HFFc6 (cell line): Measurements from ENCODE around the gene ITSN2. TPM values are rescaled to one million over a fixed set of nuclear protein-coding genes. Genes with fewer than 3 reads are reported as not detected.
"Not testable (repeated sequence)": the region's sequence is repeated elsewhere in the genome, so short reads cannot be mapped to it uniquely, and the experiment has no call there.

ENCODE experiments used
- DNase-seq: peaks from one replicate; pipeline ENCODE4 v3.0.0-alpha.2; 2018
- H3K27ac Mint-ChIP-seq: 2 replicates; pipeline ENCODE4 v1.8.0; 2020; ENCODE audit warnings: mild to moderate bottlenecking, mixed read lengths
- H3K27me3 Mint-ChIP-seq: 2 replicates; pipeline ENCODE4 v1.8.0; 2021; ENCODE audit warnings: mild to moderate bottlenecking, moderate library complexity, mixed read lengths; ENCODE audit not compliant: insufficient read depth
- H3K36me3 Mint-ChIP-seq: 2 replicates; pipeline ENCODE4 v1.8.0; 2021; ENCODE audit warnings: low read depth, mixed read lengths
- H3K4me1 Mint-ChIP-seq: 2 replicates; pipeline ENCODE4 v1.8.0; 2020; ENCODE audit warnings: low read depth, mixed read lengths
- H3K4me3 Mint-ChIP-seq: 2 replicates; pipeline ENCODE4 v1.8.0; 2020; ENCODE audit warnings: mild to moderate bottlenecking, moderate library complexity, mixed read lengths
- H3K9me3 Mint-ChIP-seq: 2 replicates; pipeline ENCODE4 v1.8.0; 2020; ENCODE audit warnings: mild to moderate bottlenecking, mixed read lengths
- total RNA-seq, 6 experiments: library from RNA; stranded (reverse); fragmentation: NEBNext Ultra II Directional; extraction: Animal tissue kit (Norgen Biotek cat#: 25700); gene quantifications; 2 replicates in 1 of 6; 3 replicates in 5 of 6; pipeline ENCODE4 v1.2.3, GENCODE V29; 2021
- TF ChIP-seq, protein P1 (sequence below): fragments of 200-600 bp; sonication (generic); IDR thresholded peaks from 2 replicates; pipeline ENCODE4 v1.5.0; 2021; ENCODE audit warnings: antibody characterized with exemption, mild to moderate bottlenecking

Gene ITSN2
- total RNA-seq, 6 experiments from 2014 or later = 26.2 to 32.3 (median 29.5) TPM

DNA sequence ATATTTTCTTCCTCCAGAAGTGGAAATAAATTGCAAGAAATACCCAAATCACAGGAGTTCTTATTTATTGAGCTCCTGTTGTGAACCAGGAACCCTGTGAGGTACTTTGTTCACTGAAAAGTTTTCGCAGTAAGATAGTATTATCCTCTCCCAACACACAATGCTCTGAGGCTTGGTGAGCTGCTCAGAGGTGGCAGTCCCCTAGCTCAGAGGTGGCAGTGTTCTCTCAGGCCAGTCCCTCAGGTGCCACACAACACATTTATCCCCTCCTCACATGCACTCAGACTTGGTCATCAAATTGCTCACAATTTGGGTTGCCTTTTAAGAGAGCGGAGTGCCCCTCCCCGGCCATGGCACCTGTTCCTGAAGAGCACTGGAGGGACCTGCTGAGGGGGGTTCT is 159.5 kb downstream of the ITSN2 start:
- H3K9me3 Mint-ChIP-seq = peaks cover 6% of the 10 kb centered on the region; the same call in 1 of the 2 replicates
- H3K27me3 Mint-ChIP-seq = peaks cover 6% of the 10 kb centered on the region
- TF ChIP-seq, protein P1, sequence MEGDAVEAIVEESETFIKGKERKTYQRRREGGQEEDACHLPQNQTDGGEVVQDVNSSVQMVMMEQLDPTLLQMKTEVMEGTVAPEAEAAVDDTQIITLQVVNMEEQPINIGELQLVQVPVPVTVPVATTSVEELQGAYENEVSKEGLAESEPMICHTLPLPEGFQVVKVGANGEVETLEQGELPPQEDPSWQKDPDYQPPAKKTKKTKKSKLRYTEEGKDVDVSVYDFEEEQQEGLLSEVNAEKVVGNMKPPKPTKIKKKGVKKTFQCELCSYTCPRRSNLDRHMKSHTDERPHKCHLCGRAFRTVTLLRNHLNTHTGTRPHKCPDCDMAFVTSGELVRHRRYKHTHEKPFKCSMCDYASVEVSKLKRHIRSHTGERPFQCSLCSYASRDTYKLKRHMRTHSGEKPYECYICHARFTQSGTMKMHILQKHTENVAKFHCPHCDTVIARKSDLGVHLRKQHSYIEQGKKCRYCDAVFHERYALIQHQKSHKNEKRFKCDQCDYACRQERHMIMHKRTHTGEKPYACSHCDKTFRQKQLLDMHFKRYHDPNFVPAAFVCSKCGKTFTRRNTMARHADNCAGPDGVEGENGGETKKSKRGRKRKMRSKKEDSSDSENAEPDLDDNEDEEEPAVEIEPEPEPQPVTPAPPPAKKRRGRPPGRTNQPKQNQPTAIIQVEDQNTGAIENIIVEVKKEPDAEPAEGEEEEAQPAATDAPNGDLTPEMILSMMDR = no peak
- no peaks in the 10 kb centered on the region for H3K4me1 Mint-ChIP-seq
- no peak for DNase-seq
- H3K27ac Mint-ChIP-seq = no peak overlapping the region
- H3K36me3 Mint-ChIP-seq = no peaks in the 10 kb centered on the region; the same call in 1 of the 2 replicates
- H3K4me3 Mint-ChIP-seq = no peak overlapping the region

DNA sequence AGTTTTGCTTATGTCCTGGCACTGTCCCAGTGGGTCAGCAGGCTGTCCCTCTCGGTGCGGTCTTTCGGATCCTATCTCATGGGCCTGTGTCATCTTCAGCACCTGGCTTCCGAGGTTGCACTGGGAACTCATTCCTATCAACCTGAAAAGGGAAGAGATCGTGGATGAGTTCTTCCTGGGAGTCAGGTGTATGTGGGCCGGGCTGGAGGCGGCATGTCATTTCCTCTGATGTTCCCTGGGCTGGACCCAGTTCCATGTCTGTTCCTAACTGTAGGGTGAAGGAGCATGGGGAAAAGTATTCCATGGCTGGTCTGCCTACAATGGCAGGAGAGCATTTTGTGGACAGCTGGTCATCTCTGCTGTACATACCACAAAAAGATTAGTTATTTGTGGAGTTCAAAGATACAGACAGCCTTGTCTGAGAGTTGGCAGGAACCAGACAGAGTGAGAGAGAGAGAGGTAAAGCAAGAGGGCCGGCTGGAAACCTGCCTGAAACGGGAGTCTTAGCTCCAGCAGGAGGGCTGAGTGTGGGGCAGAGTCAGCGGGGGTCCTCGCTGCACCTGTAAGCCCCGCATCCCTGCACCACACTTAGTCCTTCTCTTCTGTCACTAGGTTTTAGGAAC is 160.3 kb downstream of the ITSN2 start:
- Mint-ChIP-seq H3K27ac (no peak overlapping the region), H3K36me3 (no peaks in the 10 kb centered on the region; the same call in 1 of the 2 replicates), H3K27me3 (peaks cover 6% of the 10 kb centered on the region)

DNA sequence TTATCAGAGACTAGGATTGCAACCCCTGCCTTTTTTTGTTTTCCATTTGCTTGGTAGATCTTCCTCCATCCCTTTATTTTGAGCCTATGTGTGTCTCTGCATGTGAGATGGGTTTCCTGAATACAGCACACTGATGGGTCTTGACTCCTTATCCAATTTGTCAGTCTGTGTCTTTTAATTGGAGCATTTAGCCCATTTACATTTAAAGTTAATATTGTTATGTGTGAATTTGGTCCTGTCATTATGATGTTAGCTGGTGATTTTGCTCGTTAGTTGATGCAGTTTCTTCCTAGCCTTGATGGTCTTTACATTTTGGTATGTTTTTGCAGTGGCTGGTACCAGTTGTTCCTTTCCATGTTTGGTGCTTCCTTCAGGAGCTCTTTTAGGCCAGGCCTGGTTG is 163.1 kb downstream of the ITSN2 start:
- H3K4me1 Mint-ChIP-seq, DNase-seq, H3K9me3 Mint-ChIP-seq, H3K27me3 Mint-ChIP-seq, H3K36me3 Mint-ChIP-seq, H3K27ac Mint-ChIP-seq, H3K4me3 Mint-ChIP-seq: not testable (repeated sequence)

More for the DNA sequence above, 160.3 kb downstream of the ITSN2 start:
- no peak for DNase-seq
- Mint-ChIP-seq H3K4me3 (no peak overlapping the region), H3K4me1 (no peaks in the 10 kb centered on the region), H3K9me3 (peaks cover 6% of the 10 kb centered on the region; the same call in 1 of the 2 replicates)
- TF ChIP-seq, protein P1 = no peak

DNA sequence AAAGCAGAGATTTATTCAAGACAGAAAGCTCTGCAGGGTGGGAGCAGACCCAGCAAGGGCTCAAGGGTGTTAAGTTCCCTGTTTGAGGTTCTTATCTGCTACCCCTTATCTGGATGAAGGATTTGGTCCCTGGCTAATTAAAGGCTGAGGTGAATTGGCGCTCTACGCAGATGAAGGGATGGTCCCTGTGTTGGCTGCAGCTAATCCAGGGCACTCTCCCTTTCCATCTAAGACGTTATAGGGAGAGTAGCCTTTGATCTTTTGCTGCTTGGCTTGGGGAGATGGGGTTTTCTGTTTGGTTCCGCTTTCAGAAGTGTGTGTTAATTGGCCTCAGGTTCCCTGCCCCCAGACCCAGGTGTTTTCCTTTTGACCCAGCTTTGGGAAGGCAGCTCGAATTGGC is 168.5 kb downstream of the ITSN2 start:
- Mint-ChIP-seq H3K4me1 (no peaks in the 10 kb centered on the region; the same call in 1 of the 2 replicates), H3K27ac (no peak overlapping the region), H3K4me3 (no peak overlapping the region), H3K36me3 (no peaks in the 10 kb centered on the region; the same call in 1 of the 2 replicates), H3K27me3 (peaks cover 12% of the 10 kb centered on the region), H3K9me3 (peaks cover 4% of the 10 kb centered on the region; the same call in 1 of the 2 replicates)
- TF ChIP-seq, protein P1 = no peak
- no peak for DNase-seq

DNA sequence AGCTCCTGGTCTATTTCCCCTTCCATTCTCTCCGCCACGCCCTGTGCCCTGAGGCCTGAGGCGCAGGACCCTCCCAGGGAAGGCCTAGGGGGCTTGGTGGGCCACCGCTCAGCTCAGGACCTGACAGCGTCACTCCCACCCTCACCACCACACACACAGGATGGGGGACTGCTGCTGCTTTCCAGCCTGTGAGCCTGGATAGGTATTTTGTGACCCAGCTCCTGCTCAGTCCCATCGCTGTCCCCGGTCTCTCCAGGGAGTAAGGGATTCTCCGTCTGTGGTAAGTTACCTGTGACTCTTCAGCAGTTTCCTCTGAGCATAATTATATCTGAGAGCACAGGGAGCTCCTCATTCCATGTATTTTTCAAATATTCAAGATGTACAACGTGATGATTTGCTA is 169.2 kb downstream of the ITSN2 start:
- no peak for DNase-seq
- H3K9me3 Mint-ChIP-seq = no peaks in the 10 kb centered on the region
- TF ChIP-seq, protein P1 = no peak

DNA sequence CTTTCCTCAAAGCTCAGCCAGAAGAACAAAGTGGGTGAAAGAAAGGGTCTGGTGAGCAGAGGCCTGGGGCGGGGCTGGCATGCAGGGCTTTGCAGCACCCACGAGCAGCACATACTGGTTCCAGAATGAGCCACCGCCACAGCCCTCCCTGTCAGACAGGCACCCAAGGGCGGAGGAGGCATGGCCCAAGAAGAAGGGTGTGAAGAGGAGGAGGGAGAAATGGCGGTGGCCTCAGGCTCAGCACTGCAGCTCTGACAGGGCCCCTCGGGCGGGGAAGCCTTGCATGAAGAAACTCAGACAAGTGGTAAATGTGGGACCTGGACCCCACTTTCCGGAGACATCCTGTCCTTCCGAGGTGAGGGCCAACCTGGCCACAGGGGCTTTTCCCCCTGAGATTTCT is 169.8 kb downstream of the ITSN2 start:
- H3K36me3 Mint-ChIP-seq = no peaks in the 10 kb centered on the region; the same call in 1 of the 2 replicates
- no peak for DNase-seq
- no peak overlapping the region for H3K4me3 Mint-ChIP-seq
- H3K27ac Mint-ChIP-seq = no peak overlapping the region
- no peaks in the 10 kb centered on the region; the same call in 1 of the 2 replicates for H3K4me1 Mint-ChIP-seq
- TF ChIP-seq, protein P1 = no peak
- peaks cover 10% of the 10 kb centered on the region for H3K27me3 Mint-ChIP-seq
- H3K9me3 Mint-ChIP-seq = no peaks in the 10 kb centered on the region

More for the DNA sequence above, 169.2 kb downstream of the ITSN2 start:
- Mint-ChIP-seq H3K27me3 (peaks cover 10% of the 10 kb centered on the region), H3K27ac (no peak overlapping the region), H3K4me3 (no peak overlapping the region), H3K4me1 (no peaks in the 10 kb centered on the region; the same call in 1 of the 2 replicates), H3K36me3 (no peaks in the 10 kb centered on the region; the same call in 1 of the 2 replicates)
